ENCODE measurements around the gene AP4B1.

Gene AP4B1

GRCh38 chr1:113891631-113892220, 12.9 kb downstream of the AP4B1 start:
- no peak for DNase-seq

- no peak for DNase-seq
These were observed 13.8 kb downstream of the AP4B1 start for GRCh38 chr1:113890816-113891215.

- no peak for DNase-seq
These were observed 17.0 kb downstream of the AP4B1 start, which contains the start of gene BCL2L15 for GRCh38 chr1:113887402-113888175. Gene BCL2L15 (minus strand): TSS chr1:113887581. CDS start chr1:113887375, 206 bp downstream.

GRCh38 chr1:113886417-113887401, 17.9 kb downstream of the AP4B1 start:
- no peak for DNase-seq

- DNase-seq: no peak
These were observed 22.9 kb downstream of the AP4B1 start for GRCh38 chr1:113881661-113882060.

- DNase-seq: no peak
These were observed 24.9 kb downstream of the AP4B1 start for GRCh38 chr1:113879739-113880038.

GRCh38 chr1:113876176-113876575, 28.4 kb downstream of the AP4B1 start:
- no peak for DNase-seq

- no peak for DNase-seq
These were observed 28.9 kb downstream of the AP4B1 start for GRCh38 chr1:113875714-113876113.

- DNase-seq: no peak
These were observed 30.4 kb downstream of the AP4B1 start for GRCh38 chr1:113874012-113874879.

- no peak for DNase-seq
These were observed 32.2 kb downstream of the AP4B1 start for GRCh38 chr1:113872219-113872935.

- DNase-seq: peak; percentile 41
These were observed 32.9 kb downstream of the AP4B1 start, which contains the start of gene PTPN22 for GRCh38 chr1:113871597-113872113. Gene PTPN22 (minus strand): TSS chr1:113871712.

- no peak for DNase-seq
These were observed 33.8 kb downstream of the AP4B1 start for GRCh38 chr1:113870778-113871177.

GRCh38 chr1:113868387-113869083, 36.1 kb downstream of the AP4B1 start:
- no peak for DNase-seq

GRCh38 chr1:113861641-113862040, 43.0 kb downstream of the AP4B1 start:
- DNase-seq: no peak

GRCh38 chr1:113860891-113861290, 43.7 kb downstream of the AP4B1 start:
- no peak for DNase-seq

- DNase-seq: no peak
These were observed 45.0 kb downstream of the AP4B1 start for GRCh38 chr1:113859478-113860175.

- no peak for DNase-seq
These were observed 45.6 kb downstream of the AP4B1 start for GRCh38 chr1:113858982-113859381.

- no peak for DNase-seq
These were observed 46.2 kb downstream of the AP4B1 start for GRCh38 chr1:113858418-113858817.

GRCh38 chr1:113857776-113858175, 46.8 kb downstream of the AP4B1 start:
- no peak for DNase-seq

- no peak for DNase-seq
These were observed 48.2 kb downstream of the AP4B1 start for GRCh38 chr1:113856401-113856790.

Data from right hindlimb (tissue), 1 donor.